Small intestine (tissue), 7 donors: ENCODE data around the gene HOXB2. TPM values are rescaled to one million over a fixed set of nuclear protein-coding genes. Genes with fewer than 3 reads are reported as not detected.

Source experiments
- DNase-seq, 2 donors: peaks; one replicate each; pipeline versions ENCODE4 v3.0.0 to v3.0.0-alpha.2; 2013
- FAIRE-seq: peaks from 2 replicates; lab custom pipeline; 2012; peaks lifted over from hg19 to GRCh38; lab: Jason Lieb, UNC
- H3K27ac ChIP-seq, 3 donors: one replicate each; pipeline ENCODE4 v1.5.1; 2013; ENCODE audit warnings: low read length in 2 of 3, mild to moderate bottlenecking in 2 of 3, control low read depth in 1 of 3, inconsistent platforms in 1 of 3, low read depth in 1 of 3, moderate library complexity in 1 of 3
- H3K27me3 ChIP-seq, 3 donors: one replicate each; pipeline ENCODE4 v1.6.1; 2013; ENCODE audit warnings: low read length in 3 of 3, inconsistent platforms in 1 of 3; ENCODE audit not compliant: control insufficient read depth in 3 of 3, insufficient read depth in 3 of 3
- H3K36me3 ChIP-seq, 3 donors: one replicate each; pipeline ENCODE4 v1.6.1; 2013; ENCODE audit warnings: low read length in 3 of 3, inconsistent platforms in 1 of 3, low read depth in 1 of 3, mild to moderate bottlenecking in 1 of 3, moderate library complexity in 1 of 3; ENCODE audit not compliant: control insufficient read depth in 3 of 3, insufficient read depth in 2 of 3
- H3K4me1 ChIP-seq, 3 donors: one replicate each; pipeline ENCODE4 v1.6.1; 2013; ENCODE audit warnings: low read length in 2 of 3, inconsistent platforms in 1 of 3, low read depth in 1 of 3, mild to moderate bottlenecking in 1 of 3, moderate library complexity in 1 of 3; ENCODE audit not compliant: control insufficient read depth in 3 of 3, insufficient read depth in 2 of 3
- H3K4me3 ChIP-seq, 3 donors: one replicate each; pipeline ENCODE4 v1.5.1; 2013; ENCODE audit warnings: low read length in 3 of 3, control low read depth in 1 of 3, inconsistent platforms in 1 of 3, low read depth in 1 of 3, mild to moderate bottlenecking in 1 of 3, moderate library complexity in 1 of 3
- H3K9me3 ChIP-seq, 2 donors: one replicate each; pipeline ENCODE4 v1.6.1; 2013; ENCODE audit warnings: low read depth in 1 of 2, low read length in 1 of 2; ENCODE audit not compliant: control insufficient read depth in 2 of 2, insufficient read depth in 1 of 2
- WGBS, 3 donors: extraction: QIAGEN DNeasy Blood & Tissue Kit; methylation state at CpG; one replicate each; pipeline ENCODE4 v1.1.7; 2013; 5-methylcytosine and 5-hydroxymethylcytosine counted together
- polyA plus RNA-seq, 4 donors: library from polyadenylated mRNA; stranded (reverse) in 3 of 4; unstranded in 1 of 4; fragments of 200-250 nt in 3 of 4; fragments of 120-200 nt in 1 of 4; gene quantifications; one replicate each; pipeline versions ENCODE4 v1.2.1 to v1.2.3, GENCODE V29; 2013
- donor health status: healthy with polysubstance abuse.
- donor health status: control.
- donor health status: control.
- donor health status: Bipolar disorder and iron deficiency.
- donor health status: healthy.

HOXB2 gene
- polyA plus RNA-seq, 4 donors: 0.89 to 9.5 (median 6.2) TPM

GRCh38 chr17:48522031-48522653 lies 22.8 kb downstream of the HOXB2 start:
- WGBS, 3 donors: 25 to 32% (median 26%) methylated on average over 8 of the region's 8 CpGs
- no peak for FAIRE-seq

GRCh38 chr17:48520631-48521079 lies 24.3 kb downstream of the HOXB2 start:
- no peak for FAIRE-seq
- whole genome bisulfite sequencing, 3 donors: 30 to 65% (median 46%) methylated on average over 1 of the region's 1 CpG
- peaks cover 0 to 37% (median 3%) of the 10 kb centered on the region in 3 donors for H3K27me3 ChIP-seq

More at GRCh38 chr17:48522031-48522653, 22.8 kb downstream of the HOXB2 start:
- Histone ChIP-seq H3K36me3 (no peaks in the 10 kb centered on the region), H3K27ac (peak overlapping the region in 2 of 3 donors; percentile 1 to 57), H3K4me1 (peaks cover 0 to 7% (median 0%) of the 10 kb centered on the region in 3 donors), H3K4me3 (no peak overlapping the region), H3K9me3 (no peaks in the 10 kb centered on the region), H3K27me3 (peaks cover 0 to 42% (median 5%) of the 10 kb centered on the region in 3 donors)
- DNase-seq: peak in 1 of 2 donors; percentile 49

GRCh38 chr17:48519427-48519826 lies 25.5 kb downstream of the HOXB2 start:
- no peak for FAIRE-seq
- DNase-seq: no peak
- WGBS, 3 donors: 76 to 92% (median 86%) methylated on average over 5 of the region's 5 CpGs

More at GRCh38 chr17:48520631-48521079, 24.3 kb downstream of the HOXB2 start:
- DNase-seq: no peak
- no peaks in the 10 kb centered on the region for H3K9me3 ChIP-seq
- no peak overlapping the region for H3K27ac ChIP-seq
- H3K4me1 ChIP-seq: peaks cover 0 to 3% (median 0%) of the 10 kb centered on the region in 3 donors
- H3K36me3 ChIP-seq: no peaks in the 10 kb centered on the region
- H3K4me3 ChIP-seq: no peak overlapping the region

GRCh38 chr17:48517478-48517877 lies 27.4 kb downstream of the HOXB2 start:
- H3K4me1 ChIP-seq: no peaks in the 10 kb centered on the region
- H3K9me3 ChIP-seq: no peaks in the 10 kb centered on the region
- H3K27ac ChIP-seq: no peak overlapping the region
- WGBS, 3 donors: 10 to 26% (median 12%) methylated on average over 3 of the region's 3 CpGs
- peaks cover 0 to 44% (median 3%) of the 10 kb centered on the region in 3 donors for H3K27me3 ChIP-seq
- no peak for DNase-seq
- no peak overlapping the region for H3K4me3 ChIP-seq
- FAIRE-seq: no peak
- H3K36me3 ChIP-seq: no peaks in the 10 kb centered on the region

More at GRCh38 chr17:48519427-48519826, 25.5 kb downstream of the HOXB2 start:
- Histone ChIP-seq H3K9me3 (no peaks in the 10 kb centered on the region), H3K4me3 (no peak overlapping the region), H3K27me3 (peaks cover 0 to 42% (median 3%) of the 10 kb centered on the region in 3 donors), H3K36me3 (no peaks in the 10 kb centered on the region), H3K27ac (no peak overlapping the region), H3K4me1 (peaks cover 0 to 3% (median 0%) of the 10 kb centered on the region in 3 donors)

- Histone ChIP-seq H3K4me3 (no peak overlapping the region), H3K36me3 (no peaks in the 10 kb centered on the region), H3K4me1 (no peaks in the 10 kb centered on the region), H3K27ac (no peak overlapping the region), H3K27me3 (peaks cover 0 to 42% (median 3%) of the 10 kb centered on the region in 3 donors), H3K9me3 (no peaks in the 10 kb centered on the region)
- FAIRE-seq (no peak), DNase-seq (no peak)
- 16 to 63% (median 43%) methylated on average over 3 of the region's 3 CpGs for WGBS, 3 donors
Observed at GRCh38 chr17:48515925-48516900, 28.7 kb downstream of the HOXB2 start.

GRCh38 chr17:48514477-48514876 lies 30.4 kb downstream of the HOXB2 start:
- no peak for DNase-seq
- H3K27me3 ChIP-seq: peaks cover 0 to 42% (median 0%) of the 10 kb centered on the region in 3 donors
- H3K36me3 ChIP-seq: no peaks in the 10 kb centered on the region
- H3K4me3 ChIP-seq: no peak overlapping the region
- H3K27ac ChIP-seq: no peak overlapping the region
- no peak for FAIRE-seq
- no peaks in the 10 kb centered on the region for H3K4me1 ChIP-seq
- WGBS, 3 donors: 61 to 81% (median 65%) methylated on average over 2 of the region's 2 CpGs
- H3K9me3 ChIP-seq: no peaks in the 10 kb centered on the region

- WGBS, 3 donors: 26 to 54% (median 48%) methylated on average over 6 of the region's 6 CpGs
Observed at GRCh38 chr17:48513666-48514455, 31.0 kb downstream of the HOXB2 start.

More at GRCh38 chr17:48513666-48514455, 31.0 kb downstream of the HOXB2 start:
- H3K9me3 ChIP-seq: no peaks in the 10 kb centered on the region
- peaks cover 0 to 42% (median 0%) of the 10 kb centered on the region in 3 donors for H3K27me3 ChIP-seq
- H3K4me3 ChIP-seq: no peak overlapping the region
- no peaks in the 10 kb centered on the region for H3K36me3 ChIP-seq
- DNase-seq (no peak), FAIRE-seq (no peak)
- H3K4me1 ChIP-seq: no peaks in the 10 kb centered on the region
- H3K27ac ChIP-seq: no peak overlapping the region
